A673 (cell line): ENCODE measurements around the gene PDIK1L. TPM values are rescaled to one million over a fixed set of nuclear protein-coding genes. Genes with fewer than 3 reads are reported as not detected.

Experiments
- BruUV-seq: library from RNA; stranded (reverse); fragments of 400-500 nt; replicated peaks from 2 replicates; lab custom pipeline; 2021; lab: Mats Ljungman, UMichigan
- CTCF ChIA-PET: fragments of 300-600 bp; sonication (Branson Sonifier 250); formaldehyde crosslinking; loops from one replicate; lab custom pipeline; 2022; ENCODE audit warnings: antibody characterized with exemption; lab: Charles Lee
- POLR2A ChIA-PET: fragments of 300-600 bp; sonication (Branson Sonifier 250); formaldehyde crosslinking; loops from one replicate; lab custom pipeline; 2022; ENCODE audit warnings: antibody characterized with exemption; ENCODE audit not compliant: low non-redundant PET; lab: Charles Lee
- DNase-seq: peaks from one replicate; pipeline ENCODE4 v3.0.0-alpha.2; 2015; ENCODE audit warnings: low spot score
- H3K27ac ChIP-seq: fragments of 200-600 bp; sonication (generic); 2 replicates; pipeline ENCODE4 v1.5.1; 2016; ENCODE audit warnings: mixed run types, low read depth, mild to moderate bottlenecking, mixed read lengths, antibody characterized with exemption, low read length; ENCODE audit not compliant: poor library complexity, severe bottlenecking
- H3K27me3 ChIP-seq: fragments of 200-600 bp; sonication (generic); replicated peaks from 2 replicates; pipeline ENCODE4 v1.6.1; 2017; ENCODE audit warnings: mixed run types, low read depth, mild to moderate bottlenecking, mixed read lengths, antibody characterized with exemption, low read length; ENCODE audit not compliant: insufficient read depth, poor library complexity
- H3K36me3 ChIP-seq: fragments of 200-600 bp; sonication (generic); 2 replicates; pipeline ENCODE4 v1.6.1; 2016; ENCODE audit warnings: mixed run types, mild to moderate bottlenecking, mixed read lengths, antibody characterized with exemption, low read length; ENCODE audit not compliant: insufficient read depth, poor library complexity, severe bottlenecking
- H3K4me1 ChIP-seq: fragments of 200-600 bp; sonication (generic); 2 replicates; pipeline ENCODE4 v1.6.1; 2017; ENCODE audit warnings: mixed run types, mild to moderate bottlenecking, mixed read lengths, antibody characterized with exemption, low read length; ENCODE audit not compliant: insufficient read depth, poor library complexity, severe bottlenecking
- H3K4me3 ChIP-seq: fragments of 200-600 bp; sonication (generic); 2 replicates; pipeline ENCODE4 v1.5.1; 2016; ENCODE audit warnings: low read depth, mixed run types, mild to moderate bottlenecking, mixed read lengths, low read length; ENCODE audit not compliant: poor library complexity, severe bottlenecking
- H3K9me3 ChIP-seq: fragments of 200-600 bp; sonication (generic); 2 replicates; pipeline ENCODE4 v1.6.1; 2016; ENCODE audit warnings: mixed run types, low read depth, mild to moderate bottlenecking, mixed read lengths, antibody characterized with exemption, low read length; ENCODE audit not compliant: poor library complexity, severe bottlenecking
- EZH2 ChIP-seq: fragments of 200-600 bp; sonication (generic); IDR thresholded peaks from 2 replicates; pipeline ENCODE4 v1.6.1; 2017; ENCODE audit warnings: borderline replicate concordance, low read depth, mild to moderate bottlenecking, mixed read lengths, antibody characterized with exemption, low read length; ENCODE audit not compliant: poor library complexity, severe bottlenecking
- intact Hi-C: fragments of 100-400 bp; cut with micrococcal nuclease; formaldehyde crosslinking; loops from one replicate; pipeline ENCODE4 v1.10.0; 2022; ENCODE audit not compliant: unreplicated experiment
- total RNA-seq: library from RNA; stranded (reverse); gene quantifications from 2 replicates; pipeline ENCODE4 v1.2.3, GENCODE V29; 2021
- TF ChIP-seq, protein P1 (sequence below): fragments of 300-800, 200-600 bp; sonication (generic); conservative IDR thresholded peaks from 2 replicates; pipeline ENCODE4 v1.5.1; 2017; ENCODE audit warnings: low read depth, mild to moderate bottlenecking, antibody characterized with exemption, low read length, moderate library complexity, mixed read lengths

Gene PDIK1L
- total RNA-seq, 1 experiment from 2014 or later: 12.9 TPM

DNA sequence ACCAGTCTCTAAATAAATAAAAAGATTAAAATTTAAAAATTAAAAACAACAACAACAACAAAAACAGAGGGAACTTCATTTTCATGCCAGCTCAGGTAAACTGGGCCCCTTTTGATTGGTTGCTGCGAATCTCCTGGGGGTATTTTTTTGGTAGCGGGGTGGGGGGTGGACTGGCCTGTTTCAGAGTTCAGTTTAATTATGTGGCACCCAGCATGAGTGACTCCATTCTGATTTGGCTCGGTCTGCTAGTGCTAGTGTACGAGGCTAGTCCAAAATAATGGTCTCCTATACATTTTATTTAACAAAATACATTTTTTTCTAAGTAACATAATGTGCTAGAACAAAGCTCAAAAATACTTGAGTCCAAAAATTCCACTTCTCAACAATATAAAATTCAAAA, 18.2 kb downstream of the PDIK1L start:
- no peaks in the 10 kb centered on the region for H3K27me3 ChIP-seq
- peaks cover 8% of the 10 kb centered on the region for H3K4me1 ChIP-seq
- intact Hi-C loops: no loop called here
- no TSS peak for BruUV-seq
- no peak overlapping the region for H3K4me3 ChIP-seq
- H3K9me3 ChIP-seq: no peaks in the 10 kb centered on the region
- CTCF ChIA-PET: no interaction called here
- no peak for DNase-seq
- TF ChIP-seq, protein P1, sequence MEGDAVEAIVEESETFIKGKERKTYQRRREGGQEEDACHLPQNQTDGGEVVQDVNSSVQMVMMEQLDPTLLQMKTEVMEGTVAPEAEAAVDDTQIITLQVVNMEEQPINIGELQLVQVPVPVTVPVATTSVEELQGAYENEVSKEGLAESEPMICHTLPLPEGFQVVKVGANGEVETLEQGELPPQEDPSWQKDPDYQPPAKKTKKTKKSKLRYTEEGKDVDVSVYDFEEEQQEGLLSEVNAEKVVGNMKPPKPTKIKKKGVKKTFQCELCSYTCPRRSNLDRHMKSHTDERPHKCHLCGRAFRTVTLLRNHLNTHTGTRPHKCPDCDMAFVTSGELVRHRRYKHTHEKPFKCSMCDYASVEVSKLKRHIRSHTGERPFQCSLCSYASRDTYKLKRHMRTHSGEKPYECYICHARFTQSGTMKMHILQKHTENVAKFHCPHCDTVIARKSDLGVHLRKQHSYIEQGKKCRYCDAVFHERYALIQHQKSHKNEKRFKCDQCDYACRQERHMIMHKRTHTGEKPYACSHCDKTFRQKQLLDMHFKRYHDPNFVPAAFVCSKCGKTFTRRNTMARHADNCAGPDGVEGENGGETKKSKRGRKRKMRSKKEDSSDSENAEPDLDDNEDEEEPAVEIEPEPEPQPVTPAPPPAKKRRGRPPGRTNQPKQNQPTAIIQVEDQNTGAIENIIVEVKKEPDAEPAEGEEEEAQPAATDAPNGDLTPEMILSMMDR: no peak
- TF ChIP-seq EZH2: no peak
- H3K27ac ChIP-seq: no peak overlapping the region
- no peaks in the 10 kb centered on the region for H3K36me3 ChIP-seq
- POLR2A ChIA-PET: interaction anchor here (0.7 kb wide), 1 partner anchor 18 kb away, joined by 3 read pairs; the partner anchor contains the start of gene PDIK1L

DNA sequence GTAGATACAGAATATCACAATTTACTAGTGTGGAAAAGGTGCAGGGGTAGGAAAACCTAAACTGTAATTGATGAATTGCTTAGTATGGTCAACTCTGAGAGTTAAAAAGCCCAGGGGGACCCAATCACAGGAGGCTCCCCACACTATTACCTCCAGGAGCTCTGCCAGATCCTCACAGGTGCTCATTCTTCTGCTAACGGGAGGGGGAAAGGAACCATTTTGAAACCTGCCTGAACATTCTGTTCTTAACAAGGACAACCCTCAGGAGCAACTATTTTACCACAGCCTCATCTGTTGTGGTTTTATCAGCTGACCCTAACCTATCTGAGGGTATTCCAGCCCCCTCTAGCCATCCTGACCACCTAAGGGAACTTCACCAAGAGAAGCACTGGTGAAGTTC, 19.1 kb downstream of the PDIK1L start:
- H3K4me1 ChIP-seq: peaks cover 8% of the 10 kb centered on the region
- TF ChIP-seq, protein P1: no peak
- TF ChIP-seq EZH2: no peak
- no peak overlapping the region for H3K4me3 ChIP-seq
- POLR2A ChIA-PET: no interaction called here
- CTCF ChIA-PET: interaction anchor here (0.6 kb wide), 1 partner anchor 232 kb away, joined by 3 read pairs; no protein-coding TSS in a partner anchor
- no peaks in the 10 kb centered on the region for H3K36me3 ChIP-seq
- BruUV-seq: no TSS peak
- no peaks in the 10 kb centered on the region for H3K9me3 ChIP-seq
- intact Hi-C loops: no loop called here
- H3K27me3 ChIP-seq: no peaks in the 10 kb centered on the region
- no peak overlapping the region for H3K27ac ChIP-seq
- no peak for DNase-seq

DNA sequence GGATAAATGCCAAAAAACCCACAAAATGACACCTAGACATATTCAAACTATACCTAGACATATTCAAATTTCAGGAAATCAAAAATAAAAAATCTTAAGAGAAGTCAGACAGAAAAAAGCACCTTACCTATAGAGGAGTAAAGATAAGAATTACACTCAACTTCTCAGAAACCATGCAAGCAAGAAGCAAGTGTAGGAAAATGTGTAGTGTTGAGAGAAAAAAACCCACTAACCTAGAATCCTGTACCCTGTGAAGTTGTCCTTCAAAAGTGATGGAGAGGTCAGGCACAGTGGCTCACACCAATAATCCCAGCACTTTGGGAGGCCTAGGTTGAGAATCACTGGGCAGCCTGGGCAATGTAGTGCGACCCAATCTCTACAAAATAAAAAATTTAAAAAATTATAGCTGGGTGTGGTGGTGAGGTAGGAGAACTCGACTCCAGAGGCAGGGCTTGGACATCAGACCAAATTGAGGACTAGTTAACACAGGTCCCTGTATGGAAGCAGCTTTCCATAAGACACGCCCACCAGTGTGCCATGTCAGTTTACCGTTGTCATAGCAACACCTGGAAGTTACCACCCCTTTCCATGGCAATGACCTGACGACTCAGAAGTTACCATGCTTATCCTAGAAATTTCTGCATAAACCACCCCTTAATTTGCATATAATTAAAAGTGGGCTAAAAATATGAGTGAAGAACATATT, 20.7 kb downstream of the PDIK1L start:
- intact Hi-C loops: no loop called here
- no peaks in the 10 kb centered on the region for H3K9me3 ChIP-seq
- no peaks in the 10 kb centered on the region for H3K4me1 ChIP-seq
- no peaks in the 10 kb centered on the region for H3K27me3 ChIP-seq
- CTCF ChIA-PET: no interaction called here
- no TSS peak for BruUV-seq
- DNase-seq: peak; percentile 25
- no peak for TF ChIP-seq EZH2
- TF ChIP-seq, protein P1: no peak
- POLR2A ChIA-PET: no interaction called here
- H3K4me3 ChIP-seq: no peak overlapping the region
- no peak overlapping the region for H3K27ac ChIP-seq
- H3K36me3 ChIP-seq: no peaks in the 10 kb centered on the region
